GM18519 (cell line): Measurements from ENCODE around the gene CCDC185.
"Not testable (repeated sequence)": the region's sequence is repeated elsewhere in the genome, so short reads cannot be mapped to it uniquely, and the experiment has no call there.

Source experiments
- ATAC-seq: cut with Tn5 transposase; IDR thresholded peaks from one replicate; pipeline ENCODE4 v1.9.1; 2021; ENCODE audit warnings: mild to moderate bottlenecking, moderate library complexity; ENCODE audit not compliant: unreplicated experiment, low FRiP score

The CCDC185 gene

GRCh38 chr1:223390618-223391017, 2.6 kb upstream of the CCDC185 start:
- no peak for ATAC-seq

GRCh38 chr1:223394242-223394641, 1.0 kb downstream of the CCDC185 start:
- no peak for ATAC-seq

- ATAC-seq, result no peak
Observed at GRCh38 chr1:223394706-223395105, 1.5 kb downstream of the CCDC185 start.

- ATAC-seq, result not testable (repeated sequence)
Observed at GRCh38 chr1:223399393-223399792, 6.2 kb downstream of the CCDC185 start.

- ATAC-seq, result no peak
Observed at GRCh38 chr1:223401873-223402789, 8.9 kb downstream of the CCDC185 start.

- no peak for ATAC-seq
Observed at GRCh38 chr1:223402790-223403142, 9.6 kb downstream of the CCDC185 start.

- no peak for ATAC-seq
Observed at GRCh38 chr1:223403184-223403815, 10.1 kb downstream of the CCDC185 start.

- ATAC-seq, result no peak
Observed at GRCh38 chr1:223405507-223405906, 12.3 kb downstream of the CCDC185 start.

- no peak for ATAC-seq
Observed at GRCh38 chr1:223410036-223410435, 16.8 kb downstream of the CCDC185 start.

- ATAC-seq, result no peak
Observed at GRCh38 chr1:223411309-223411708, 18.1 kb downstream of the CCDC185 start.

- ATAC-seq, result no peak
Observed at GRCh38 chr1:223411710-223412109, 18.5 kb downstream of the CCDC185 start.

GRCh38 chr1:223413216-223413615, 20.0 kb downstream of the CCDC185 start:
- no peak for ATAC-seq

GRCh38 chr1:223417444-223417843, 24.2 kb downstream of the CCDC185 start:
- ATAC-seq, result no peak

- ATAC-seq, result no peak
Observed at GRCh38 chr1:223417903-223418663, 24.9 kb downstream of the CCDC185 start.

GRCh38 chr1:223419115-223419514, 25.9 kb downstream of the CCDC185 start:
- ATAC-seq, result no peak

GRCh38 chr1:223419561-223419960, 26.3 kb downstream of the CCDC185 start:
- no peak for ATAC-seq

- no peak for ATAC-seq
Observed at GRCh38 chr1:223421025-223421424, 27.8 kb downstream of the CCDC185 start.

GRCh38 chr1:223421676-223422075, 28.5 kb downstream of the CCDC185 start:
- no peak for ATAC-seq

- ATAC-seq, result no peak
Observed at GRCh38 chr1:223422911-223423310, 29.7 kb downstream of the CCDC185 start.

- ATAC-seq, result no peak
Observed at GRCh38 chr1:223423641-223424233, 30.5 kb downstream of the CCDC185 start.

GRCh38 chr1:223425550-223425949, 32.3 kb downstream of the CCDC185 start:
- no peak for ATAC-seq
